Endothelial cell of umbilical vein (primary cell): ENCODE results near the gene COQ8A. TPM values are rescaled to one million over a fixed set of nuclear protein-coding genes. Genes with fewer than 3 reads are reported as not detected.

Experiments used
- BruUV-seq: library from RNA; stranded (reverse); fragments of 400-500 nt; replicated peaks from 2 replicates; lab custom pipeline; 2021; lab: Mats Ljungman, UMichigan
- CTCF ChIA-PET: fragments of 300-600, 350-600 bp; sonication (Branson Sonifier 250); formaldehyde crosslinking; loops from one replicate; lab custom pipeline; 2021; ENCODE audit warnings: antibody characterized with exemption, inconsistent platforms; lab: Charles Lee
- POLR2A ChIA-PET: fragments of 300-600, 350-600 bp; sonication (Branson Sonifier 250); formaldehyde crosslinking; loops from one replicate; lab custom pipeline; 2021; ENCODE audit warnings: antibody characterized with exemption, inconsistent platforms; lab: Charles Lee
- DNase-seq: peaks from one replicate; pipeline ENCODE4 v3.0.0-alpha.2; 2011; ENCODE audit warnings: low read depth, low spot score
- FAIRE-seq: peaks from 2 replicates; lab custom pipeline; 2011; peaks lifted over from hg19 to GRCh38; lab: Jason Lieb, UNC
- H2AFZ ChIP-seq: 2 replicates; pipeline ENCODE4 v1.6.0; 2012; ENCODE audit warnings: low read depth, low read length, control low read depth, inconsistent platforms
- H3K27ac ChIP-seq: 2 replicates; pipeline ENCODE4 v1.5.1; 2011; ENCODE audit warnings: low read depth, mild to moderate bottlenecking, control low read depth, low read length, moderate library complexity; ENCODE audit not compliant: insufficient read depth
- H3K27me3 ChIP-seq, 2 experiments: 2 replicates each; pipeline versions ENCODE4 v1.6.0 to v1.6.1; 2011; ENCODE audit warnings: low read length in 2 of 2, mixed read lengths in 1 of 2; ENCODE audit not compliant: control insufficient read depth in 2 of 2, insufficient read depth in 2 of 2
- H3K36me3 ChIP-seq, 2 experiments: 2 replicates in 1 of 2; 3 replicates in 1 of 2; pipeline ENCODE4 v1.5.1; 2011; ENCODE audit warnings: low read length in 2 of 2, mild to moderate bottlenecking in 1 of 2, moderate library complexity in 1 of 2; ENCODE audit not compliant: control insufficient read depth in 2 of 2, insufficient read depth in 2 of 2; ENCODE audit errors: extremely low read depth in 1 of 2
- H3K4me1 ChIP-seq: 3 replicates; pipeline ENCODE4 v1.5.1; 2011; ENCODE audit warnings: mild to moderate bottlenecking, low read length; ENCODE audit not compliant: control insufficient read depth, insufficient read depth; ENCODE audit errors: extremely low read depth
- H3K4me2 ChIP-seq: 2 replicates; pipeline ENCODE4 v1.6.1; 2011; ENCODE audit warnings: low read length, control low read depth, mixed read lengths; ENCODE audit not compliant: insufficient read depth
- H3K4me3 ChIP-seq, 3 experiments: fragments of 200-600 bp in 1 of 3; sonication (generic), shearing (Covaris generic) in 1 of 3; replicated peaks in 1 of 3; 2 replicates each; pipeline ENCODE4 v1.5.1; 2011 to 2016; ENCODE audit warnings: control low read depth in 3 of 3, low read length in 3 of 3, mild to moderate bottlenecking in 2 of 3, inconsistent platforms in 1 of 3, low read depth in 1 of 3, moderate library complexity in 1 of 3; ENCODE audit not compliant: insufficient read depth in 1 of 3
- H3K79me2 ChIP-seq: 2 replicates; pipeline ENCODE4 v1.6.0; 2012; ENCODE audit warnings: low read length, inconsistent platforms; ENCODE audit not compliant: control insufficient read depth, insufficient read depth
- H3K9ac ChIP-seq: replicated peaks from 2 replicates; pipeline ENCODE3; 2011; ENCODE audit warnings: low read length, control low read depth; ENCODE audit not compliant: insufficient read depth; ENCODE audit errors: extremely low read depth
- H3K9me1 ChIP-seq: replicated peaks from 3 replicates; pipeline ENCODE4 v1.6.0; 2011; ENCODE audit warnings: mild to moderate bottlenecking, low read length; ENCODE audit not compliant: control insufficient read depth, insufficient read depth; ENCODE audit errors: extremely low read depth
- H3K9me3 ChIP-seq: replicated peaks from 2 replicates; pipeline ENCODE4 v1.5.1; 2012; ENCODE audit warnings: low read length, inconsistent platforms; ENCODE audit not compliant: control insufficient read depth, insufficient read depth
- H4K20me1 ChIP-seq: replicated peaks from 2 replicates; pipeline ENCODE3; 2011; ENCODE audit warnings: mild to moderate bottlenecking, low read length; ENCODE audit not compliant: control insufficient read depth, insufficient read depth; ENCODE audit errors: extremely low read depth
- CTCF ChIP-seq, 2 donors: IDR thresholded peaks; 1 replicate in 1 of 2; 2 replicates in 1 of 2; pipeline ENCODE4 v1.5.1; 2011; ENCODE audit warnings: low read length in 2 of 2, mild to moderate bottlenecking in 2 of 2, moderate library complexity in 2 of 2, control low read depth in 1 of 2, inconsistent platforms in 1 of 2, low read depth in 1 of 2; ENCODE audit not compliant: insufficient read depth in 1 of 2; ENCODE audit errors: extremely low read depth in 1 of 2
- FOS ChIP-seq: IDR thresholded peaks from 2 replicates; pipeline ENCODE4 v1.6.1; 2011; ENCODE audit warnings: mild to moderate bottlenecking, low read length, moderate library complexity, borderline replicate concordance; ENCODE audit not compliant: insufficient read depth
- JUN ChIP-seq: IDR thresholded peaks from 2 replicates; pipeline ENCODE4 v1.6.1; 2011; ENCODE audit warnings: borderline replicate concordance, low read depth; ENCODE audit not compliant: insufficient read length, insufficient read depth
- MAX ChIP-seq: IDR thresholded peaks from 2 replicates; pipeline ENCODE4 v1.6.1; 2011; ENCODE audit not compliant: insufficient read depth, insufficient read length
- POLR2A ChIP-seq: IDR thresholded peaks from 2 replicates; pipeline ENCODE4 v1.6.1; 2012; ENCODE audit warnings: low read depth, mild to moderate bottlenecking, control low read depth, low read length
- POLR2AphosphoS5 ChIP-seq: IDR thresholded peaks from 2 replicates; pipeline ENCODE4 v1.6.1; 2012; ENCODE audit warnings: low read depth, mild to moderate bottlenecking, control low read depth, low read length, moderate library complexity; ENCODE audit not compliant: insufficient read depth
- dilution Hi-C: fragments of 300-500 bp; cut with MboI; formaldehyde crosslinking; loops from one replicate; pipeline ENCODE4 v1.15.0; 2019; ENCODE audit warnings: low sequenced_read_pairs; ENCODE audit not compliant: extremely low pct_ligation_motif_present
- intact Hi-C: fragments of 100-400 bp; cut with micrococcal nuclease; formaldehyde crosslinking; loops from one replicate; pipeline ENCODE4 v1.10.0; 2022
- polyA plus RNA-seq, 4 experiments: library from polyadenylated mRNA; depleted of rRNA in 3 of 4; stranded (reverse) in 3 of 4; unstranded in 1 of 4; fragments of >200 nt; gene quantifications; 2 replicates each; pipeline versions ENCODE4 v1.2.1 to v1.2.3, GENCODE V29; 2011 to 2012; ENCODE audit warnings: missing spikeins in 1 of 4
- total RNA-seq: library from RNA; stranded (reverse); gene quantifications from 2 replicates; pipeline ENCODE4 v1.2.3, GENCODE V29; 2021

The COQ8A gene
- total and polyA plus RNA-seq, 2 donors (not counting 3 experiments of a cell fraction or from before 2014, with no cell fraction given), result 6.8 to 9.4 TPM

- Histone ChIP-seq H3K9me3 (no peaks in the 10 kb centered on the region), H3K9me1 (no peaks in the 10 kb centered on the region), H3K36me3 (no peaks in the 10 kb centered on the region), H3K27me3 (no peaks in the 10 kb centered on the region), H3K4me3 (no peak overlapping the region), H3K4me1 (no peaks in the 10 kb centered on the region), H2AFZ (no peak overlapping the region), H3K9ac (no peak overlapping the region), H3K27ac (no peak overlapping the region), H3K79me2 (no peaks in the 10 kb centered on the region), H3K4me2 (no peak overlapping the region), H4K20me1 (no peaks in the 10 kb centered on the region)
- intact Hi-C loops, result no loop called here
- dilution Hi-C loops, result no loop called here
- TF ChIP-seq POLR2A (no peak), MAX (no peak), FOS (no peak), JUN (no peak), POLR2AphosphoS5 (no peak), CTCF (IDR thresholded peaks at IDR 0.05; ENCODE audit: extremely low read depth in 1 of 2, insufficient read depth in 1 of 2, low read depth in 1 of 2, low read length in 2 of 2) (no peak)
- POLR2A ChIA-PET, result no interaction called here
- CTCF ChIA-PET, result interaction anchor here (2.1 to 2.4 kb wide), 2 partner anchors 28 to 347 kb away, joined by 5 to 7 read pairs; no protein-coding TSS in a partner anchor
- DNase-seq (no peak), FAIRE-seq (no peak)
- BruUV-seq, result no TSS peak
Measured at GRCh38 chr1:226973371-226973897, 33.3 kb downstream of the COQ8A start.
